Activated CD8-positive, alpha-beta memory T cell treated with anti-CD3 and anti-CD28 coated beads for 36 hours (primary cell): ENCODE data around the gene ROR1. TPM values are rescaled to one million over a fixed set of nuclear protein-coding genes. Genes with fewer than 3 reads are reported as not detected.

ENCODE experiments used
- CTCF ChIA-PET: fragments of 350-600 bp; sonication (Branson Sonifier 250); formaldehyde crosslinking; loops from one replicate; lab custom pipeline; 2021; ENCODE audit warnings: antibody characterized with exemption; lab: Charles Lee
- POLR2A ChIA-PET: fragments of 350-600 bp; sonication (Branson Sonifier 250); formaldehyde crosslinking; loops from one replicate; lab custom pipeline; 2021; ENCODE audit warnings: antibody characterized with exemption; lab: Charles Lee
- total RNA-seq, 2 experiments: library from RNA; stranded (reverse); gene quantifications; one replicate each; pipeline ENCODE4 v1.2.3, GENCODE V29; 2021

The ROR1 gene
- total RNA-seq, 2 experiments from 2014 or later, result not detected

DNA sequence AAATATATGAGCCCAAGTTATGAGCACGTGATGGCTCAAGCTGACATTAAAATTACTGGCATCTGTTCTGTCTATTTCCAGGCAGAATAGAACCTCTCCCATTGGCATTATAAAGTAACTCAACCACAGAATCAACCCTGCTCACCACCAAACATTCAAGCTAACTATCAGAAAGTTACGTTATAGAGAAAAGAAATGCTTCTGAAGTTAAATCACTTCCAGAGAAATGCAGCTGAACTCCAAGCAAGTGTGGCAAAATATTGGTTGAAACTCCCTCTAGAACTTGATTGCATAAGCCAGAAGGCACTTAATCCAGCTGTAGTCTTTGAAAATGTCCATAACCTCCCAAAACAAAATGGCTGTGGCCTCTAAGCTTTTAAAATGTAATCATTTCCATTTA, 393.4 kb downstream of the ROR1 start:
- ChIA-PET CTCF (interaction anchor here (0.6 kb wide), 1 partner anchor 72 kb away, joined by 3 read pairs; no protein-coding TSS in a partner anchor), POLR2A (no interaction called here)

DNA sequence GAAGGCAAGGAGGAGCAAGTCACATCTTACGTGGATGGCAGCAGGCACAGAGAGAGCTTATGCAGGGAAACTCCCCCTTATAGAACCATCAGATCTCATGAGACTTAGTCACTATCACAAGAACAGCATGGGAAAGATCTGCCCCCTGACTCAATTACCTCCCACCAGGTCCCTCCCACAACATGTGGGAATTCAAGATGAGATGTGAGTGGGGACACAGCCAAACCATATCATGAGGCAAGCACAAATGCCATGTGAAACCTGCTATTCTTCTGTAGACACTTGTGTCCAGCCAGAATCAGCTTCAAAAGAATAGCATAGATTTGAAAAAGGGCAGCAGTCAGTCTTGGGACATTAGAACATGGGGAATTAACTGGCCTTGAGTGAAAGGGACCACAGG, 397.4 kb downstream of the ROR1 start:
- ChIA-PET POLR2A (no interaction called here), CTCF (interaction anchor here (0.7 kb wide), 1 partner anchor 34 kb away, joined by 3 read pairs; no protein-coding TSS in a partner anchor)

DNA sequence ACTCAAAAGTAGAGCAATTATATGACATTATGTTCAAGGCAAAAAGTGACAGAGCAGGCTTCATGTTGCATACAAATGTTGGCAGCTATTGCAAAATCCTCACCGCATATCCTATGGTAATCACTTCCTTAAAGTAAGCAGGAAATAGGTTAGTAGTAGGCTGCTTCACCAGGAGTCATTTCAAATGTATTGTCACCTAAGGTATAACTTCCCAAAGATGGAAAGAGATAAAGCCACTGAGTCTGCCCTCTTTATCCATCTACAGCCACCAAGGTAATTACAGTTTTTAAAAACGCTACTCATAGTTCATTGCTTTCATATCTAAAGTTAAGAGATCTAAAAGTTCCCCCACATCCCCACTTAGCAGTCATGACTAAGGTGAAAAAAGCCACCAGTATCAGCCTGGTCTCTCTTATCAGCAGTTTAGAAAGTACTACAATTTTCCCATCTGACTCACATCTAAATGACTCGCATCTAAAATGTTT, 398.0 kb downstream of the ROR1 start:
- CTCF ChIA-PET, result interaction anchor here (0.7 kb wide), 1 partner anchor 35 kb away, joined by 3 read pairs; no protein-coding TSS in a partner anchor

DNA sequence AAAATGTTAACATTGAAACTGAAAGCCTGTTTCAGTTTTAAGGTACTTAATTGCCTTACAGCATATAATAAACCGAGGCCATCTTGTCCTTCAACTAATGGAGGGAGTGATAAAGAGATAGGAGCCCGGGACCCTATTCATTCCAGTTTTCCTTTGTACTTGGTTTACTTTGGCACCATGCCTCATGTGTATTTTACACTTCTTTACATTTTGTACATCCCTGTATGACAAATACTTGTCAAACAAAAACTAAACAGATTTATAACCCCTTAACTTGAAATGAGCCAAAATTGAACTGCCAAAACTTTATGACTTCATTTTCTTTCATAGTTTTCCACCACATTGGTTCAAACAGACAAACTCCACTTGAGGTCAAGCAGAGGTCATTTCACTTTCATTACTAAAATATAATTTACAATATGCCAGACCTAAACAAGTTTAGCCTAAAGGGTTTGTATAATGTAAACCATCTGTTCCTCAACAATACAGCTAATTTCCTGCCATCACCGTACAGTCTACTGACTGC, 398.7 kb downstream of the ROR1 start:
- ChIA-PET POLR2A (interaction anchor here (0.6 kb wide), 1 partner anchor 591 kb away, joined by 4 read pairs; no protein-coding TSS in a partner anchor), CTCF (no interaction called here)

More for the DNA sequence above, 398.0 kb downstream of the ROR1 start:
- POLR2A ChIA-PET, result no interaction called here

DNA sequence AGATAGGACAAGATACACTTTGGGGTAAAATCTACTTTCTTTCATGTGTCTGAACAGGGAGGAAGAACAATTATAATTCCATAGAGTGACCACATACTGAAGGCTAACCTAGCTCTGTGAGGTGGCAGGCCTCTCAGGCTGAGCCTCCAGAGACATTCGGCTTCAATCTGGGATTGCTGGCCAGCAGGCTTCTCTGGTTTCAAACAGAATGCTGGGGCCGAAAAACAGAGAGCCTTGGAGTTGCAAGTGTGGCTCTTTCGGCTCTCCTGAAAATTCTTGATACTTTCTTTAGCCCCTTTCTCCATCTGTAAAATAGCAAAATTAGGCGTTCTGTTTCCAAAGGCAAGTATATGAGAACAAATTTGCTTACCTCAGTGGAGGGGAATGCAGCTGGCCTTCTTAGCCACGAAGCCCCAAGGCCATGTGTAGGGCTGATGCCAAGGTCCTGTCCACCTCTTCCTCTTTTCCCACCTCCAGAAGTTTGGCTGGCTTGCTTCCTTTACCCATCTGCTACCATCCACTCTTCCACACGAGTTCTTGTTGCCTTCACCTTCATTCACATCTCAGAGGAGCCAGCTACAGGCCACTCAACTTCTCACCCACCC, 399.6 kb downstream of the ROR1 start:
- CTCF ChIA-PET, result no interaction called here

DNA sequence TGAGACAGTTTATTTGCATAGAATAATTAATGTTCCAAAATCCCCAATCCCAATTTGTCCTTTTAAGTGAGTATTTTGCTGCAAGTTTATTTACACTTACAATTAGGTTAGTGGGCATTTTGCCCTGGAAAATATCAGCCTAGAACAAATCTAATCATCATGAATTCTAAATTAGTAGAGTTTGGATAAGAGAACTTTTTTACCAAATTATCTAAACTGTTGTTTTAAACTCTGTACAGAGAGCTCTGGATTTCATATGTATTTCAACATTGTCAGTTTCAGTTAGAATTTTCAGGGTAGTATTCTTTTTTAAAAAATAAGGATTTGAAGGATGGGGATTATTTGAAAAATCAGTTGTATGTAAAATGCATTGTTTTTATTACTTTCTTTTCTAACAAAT, 401.8 kb downstream of the ROR1 start:
- POLR2A ChIA-PET, result no interaction called here
- CTCF ChIA-PET, result no interaction called here

More for the DNA sequence above, 399.6 kb downstream of the ROR1 start:
- POLR2A ChIA-PET, result interaction anchor here (0.6 kb wide), 1 partner anchor 590 kb away, joined by 4 read pairs; no protein-coding TSS in a partner anchor

DNA sequence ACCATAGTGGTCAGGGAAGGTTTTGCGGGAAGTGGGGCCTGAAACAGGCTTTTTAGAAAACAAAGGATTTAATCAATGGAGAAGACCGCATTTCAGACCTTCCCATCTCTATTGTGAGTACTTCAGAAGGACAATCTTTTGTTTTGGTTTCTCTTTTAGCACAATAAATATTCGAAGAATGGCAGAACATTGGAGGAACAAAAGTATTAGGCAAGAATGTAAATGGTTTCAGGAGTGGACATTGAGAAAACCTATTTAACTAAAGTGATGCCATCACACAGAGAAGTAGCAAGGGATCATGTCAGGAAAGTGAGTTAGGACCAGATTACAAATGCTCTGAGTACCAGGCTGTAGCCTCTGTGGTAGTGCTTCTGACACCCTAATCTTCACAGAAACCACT, 402.8 kb downstream of the ROR1 start:
- POLR2A ChIA-PET, result no interaction called here
- CTCF ChIA-PET, result no interaction called here

DNA sequence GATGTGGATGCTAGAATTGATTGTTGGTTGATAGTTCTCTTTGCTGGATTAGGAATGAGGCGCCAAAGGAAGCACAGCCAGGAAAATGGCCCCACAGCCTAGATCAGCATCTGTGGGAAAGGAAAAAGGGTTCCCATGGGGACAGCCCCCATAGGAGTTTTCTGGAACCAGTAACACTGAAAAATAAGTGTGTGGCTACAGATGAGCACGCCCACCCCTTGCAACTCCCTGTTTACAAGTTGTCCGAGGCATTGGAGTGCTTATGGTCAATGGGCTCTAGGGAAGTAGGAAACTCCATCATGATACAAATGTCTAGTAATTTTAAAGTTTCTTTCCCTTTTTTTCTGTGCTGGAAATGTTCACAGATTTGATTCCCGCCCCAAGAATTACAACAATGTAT, 405.8 kb downstream of the ROR1 start:
- ChIA-PET POLR2A (no interaction called here), CTCF (no interaction called here)

DNA sequence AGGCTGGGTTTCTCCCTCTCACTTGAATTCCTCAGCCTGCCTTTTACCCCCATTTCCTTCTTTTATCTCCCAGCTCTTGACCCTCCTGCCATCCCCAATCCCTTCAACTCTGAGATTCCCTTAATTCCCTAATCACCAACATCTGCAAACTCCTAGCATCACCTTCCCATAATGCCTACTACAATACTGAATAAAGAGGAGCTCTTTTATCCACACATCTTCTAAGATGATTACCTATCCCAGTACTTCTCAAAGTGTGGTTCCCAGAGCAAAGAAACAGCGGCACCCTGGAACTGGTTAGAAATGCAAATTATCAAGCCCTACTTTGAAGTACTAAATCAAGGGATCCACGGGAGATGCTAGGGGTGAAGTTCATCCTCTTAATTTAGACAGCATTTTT, 408.4 kb downstream of the ROR1 start:
- POLR2A ChIA-PET, result no interaction called here
- CTCF ChIA-PET, result no interaction called here

DNA sequence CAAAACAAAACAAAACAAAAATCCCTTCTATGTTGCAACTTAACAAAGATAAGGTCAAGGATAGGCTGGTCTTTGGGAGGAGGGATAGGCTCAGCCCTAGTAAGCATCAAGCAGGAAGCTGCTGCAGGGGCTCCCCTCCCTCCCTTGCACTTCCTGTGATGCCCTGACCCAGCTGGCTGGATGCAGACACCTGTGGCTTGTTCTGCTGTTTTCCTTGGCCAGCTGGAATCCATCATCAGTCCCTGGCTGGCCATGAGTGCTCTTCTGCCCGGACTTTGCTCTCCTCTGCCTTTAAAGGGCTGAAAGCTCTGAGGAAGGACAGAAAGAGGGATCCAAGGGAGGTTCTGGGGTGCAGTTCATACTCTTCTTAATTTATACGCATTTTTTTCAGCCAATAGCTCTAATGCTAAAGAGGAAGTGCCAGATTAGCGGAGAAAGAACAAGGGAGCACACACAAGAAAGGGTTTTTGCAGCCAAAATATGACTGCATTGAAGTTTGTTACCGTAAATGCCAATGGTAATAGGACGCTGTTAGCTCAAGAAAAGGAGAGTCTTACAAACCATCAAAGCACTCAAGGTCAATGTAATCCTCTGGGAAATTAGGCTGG, 409.7 kb downstream of the ROR1 start:
- POLR2A ChIA-PET, result no interaction called here
- CTCF ChIA-PET, result no interaction called here

DNA sequence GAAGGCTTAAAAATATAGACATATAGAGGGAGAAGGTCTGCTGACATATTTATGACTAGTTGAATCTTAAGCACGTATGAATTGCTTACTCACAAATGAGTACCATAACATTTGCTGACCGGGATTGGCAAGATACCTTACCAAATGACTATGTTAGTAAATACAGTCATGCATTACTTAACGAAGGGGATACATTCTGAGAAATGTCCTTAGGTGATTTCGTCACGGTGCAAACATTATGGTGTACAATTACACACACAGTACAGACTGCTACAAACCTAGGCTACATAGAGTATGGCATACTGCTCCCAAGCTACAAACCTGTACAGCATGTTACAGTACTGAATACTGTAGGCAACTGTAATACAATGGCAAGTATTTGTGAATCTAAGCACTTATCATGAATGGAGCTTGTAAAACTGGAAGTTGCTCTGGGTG, 410.2 kb downstream of the ROR1 start:
- ChIA-PET POLR2A (no interaction called here), CTCF (no interaction called here)

DNA sequence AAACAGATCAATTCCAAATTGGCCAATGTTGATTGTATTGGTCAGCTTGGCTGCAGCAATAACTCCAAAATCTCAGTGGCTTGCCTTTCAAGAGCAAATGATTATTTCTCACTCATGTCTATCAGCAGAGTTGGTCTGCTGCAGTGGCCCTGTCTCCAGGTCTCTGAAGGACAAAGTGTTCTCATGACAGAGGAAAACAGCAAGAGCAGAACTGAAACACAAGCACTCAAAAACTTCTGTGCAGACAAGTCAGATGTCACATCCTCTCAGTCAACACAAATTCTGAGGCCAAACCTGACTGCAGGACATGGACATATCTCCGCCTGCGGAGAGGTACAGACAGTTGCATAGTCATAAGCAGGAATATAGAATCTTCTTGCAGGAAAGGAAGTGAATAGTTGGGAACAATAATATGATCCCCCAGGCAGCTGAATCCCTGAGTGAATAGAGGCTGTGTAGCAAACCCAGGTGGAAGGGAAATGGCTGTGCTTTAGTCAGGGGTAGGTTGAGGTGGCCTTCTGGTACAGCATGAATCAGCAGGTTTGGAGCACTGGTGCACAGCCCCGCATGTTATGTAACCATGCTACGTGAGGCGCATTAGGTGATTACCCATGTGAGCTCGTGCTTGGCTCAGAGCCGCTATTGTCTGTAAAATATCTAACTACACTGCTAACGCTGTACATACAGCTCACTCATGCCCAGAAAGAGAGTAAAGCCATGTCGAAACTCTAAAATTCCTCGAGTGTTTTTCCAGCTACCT, 412.5 kb downstream of the ROR1 start:
- ChIA-PET CTCF (no interaction called here), POLR2A (no interaction called here)

DNA sequence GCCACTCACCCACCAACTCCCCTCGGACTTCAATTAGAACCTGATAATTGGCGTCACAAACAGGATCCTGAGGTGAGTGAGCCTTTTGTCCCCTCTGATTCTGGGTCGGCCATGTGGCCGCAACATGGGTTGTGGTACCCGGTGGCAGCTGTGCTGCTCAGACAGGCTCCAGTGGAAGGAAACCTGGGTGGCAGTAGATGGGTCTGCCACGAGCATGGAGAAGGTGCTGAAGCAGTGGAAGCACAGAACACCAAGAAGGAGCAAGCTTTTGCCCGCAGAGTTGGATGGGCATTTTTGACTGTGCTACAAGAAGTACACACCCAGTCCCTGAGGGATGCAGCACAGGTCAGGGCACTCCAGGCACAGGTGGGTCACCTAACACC, 413.1 kb downstream of the ROR1 start:
- CTCF ChIA-PET, result no interaction called here
- POLR2A ChIA-PET, result no interaction called here

DNA sequence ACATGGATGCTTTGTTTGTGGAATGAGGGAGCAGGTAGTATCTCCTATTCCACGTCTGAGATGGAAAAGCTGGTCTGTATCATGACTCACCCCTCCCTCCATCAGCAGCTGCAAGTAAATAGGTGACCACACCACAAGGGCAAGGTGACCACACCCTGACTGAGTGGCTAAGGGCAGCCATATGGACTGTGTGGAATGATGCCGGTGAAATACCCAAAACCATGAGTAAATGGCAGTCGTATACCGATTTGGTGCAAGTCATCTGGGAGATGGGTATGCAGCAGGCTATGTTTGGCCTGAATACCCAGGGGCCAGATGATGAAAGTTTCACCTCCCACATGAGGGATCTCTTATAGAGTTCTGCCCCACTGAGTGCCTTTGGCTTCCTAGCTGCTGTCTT, 413.8 kb downstream of the ROR1 start:
- CTCF ChIA-PET, result no interaction called here
- POLR2A ChIA-PET, result no interaction called here

DNA sequence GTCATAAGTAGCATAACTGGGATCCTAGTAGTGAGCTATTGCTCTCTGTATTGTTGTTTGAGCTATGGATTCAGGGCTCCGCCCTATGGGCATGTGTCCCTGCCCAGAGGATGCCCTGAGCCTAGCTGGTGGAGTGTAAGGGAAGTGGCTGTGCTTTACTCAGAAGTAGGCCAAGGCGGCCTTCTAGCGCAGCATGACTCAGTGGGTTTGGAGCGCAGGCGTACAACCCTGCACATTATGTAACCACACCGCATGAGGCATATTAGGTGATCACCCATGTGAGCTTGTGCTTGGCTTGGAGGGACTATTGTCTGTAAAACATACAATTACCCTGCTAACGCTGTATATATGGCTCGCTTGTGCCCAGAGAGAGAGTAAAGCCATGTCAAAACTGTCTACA, 418.5 kb downstream of the ROR1 start:
- ChIA-PET CTCF (no interaction called here), POLR2A (no interaction called here)

DNA sequence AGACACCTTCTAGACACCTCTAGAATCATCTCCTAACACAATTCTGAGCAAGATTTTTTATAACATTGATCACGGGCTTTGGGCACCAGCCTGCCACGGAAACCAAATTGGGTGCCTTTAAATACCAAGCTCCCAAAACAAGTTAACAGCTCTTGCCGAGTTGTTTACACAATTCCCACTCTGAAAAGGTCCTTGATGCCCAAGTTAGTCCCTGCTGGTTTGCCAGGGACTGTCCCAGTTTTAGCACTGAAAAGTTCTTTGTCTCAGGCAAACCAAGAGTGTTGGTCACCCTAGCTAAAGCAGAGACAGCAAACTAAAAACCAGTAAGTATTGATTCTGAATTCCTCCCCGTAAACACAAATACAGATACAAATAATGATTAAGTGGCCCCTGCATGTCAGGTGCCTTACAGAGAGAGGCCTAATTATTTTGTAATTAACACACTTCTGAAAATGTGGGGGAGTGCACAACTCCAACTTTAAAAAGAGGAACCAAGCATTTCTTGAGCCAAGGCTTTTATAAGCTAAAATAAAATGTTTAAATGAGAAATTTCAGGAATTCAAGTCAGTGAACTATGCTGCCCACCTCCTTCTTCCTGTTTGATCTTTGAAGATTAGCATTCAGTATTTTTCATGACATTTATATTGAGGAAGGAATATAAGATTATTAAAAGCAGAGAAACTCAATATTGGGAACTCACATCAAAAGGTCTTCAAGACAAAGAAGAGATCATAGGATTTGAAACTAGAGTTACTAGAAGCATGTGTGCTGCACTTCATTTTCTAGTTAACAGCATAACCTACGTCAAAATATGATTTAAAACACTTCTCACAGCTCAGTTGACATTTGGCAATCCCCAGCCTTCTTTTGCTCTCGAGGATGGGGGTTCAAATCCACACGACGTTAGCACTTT, 420.6 kb downstream of the ROR1 start:
- POLR2A ChIA-PET, result no interaction called here

DNA sequence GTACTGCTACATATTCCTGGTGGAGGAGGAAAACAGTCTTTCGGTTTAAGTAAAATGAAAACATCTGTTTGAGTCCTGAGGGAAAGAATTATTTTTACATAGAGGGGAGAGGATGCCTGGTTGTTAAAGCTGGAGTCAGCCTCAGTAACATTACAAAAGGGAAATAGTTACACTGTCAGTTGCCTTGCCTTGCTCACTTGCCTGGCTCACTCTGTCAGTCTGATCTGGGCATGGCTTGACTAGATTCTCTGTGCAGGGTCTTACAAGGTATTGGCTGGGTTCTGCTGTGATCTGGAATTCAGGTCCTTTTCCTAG, 421.2 kb downstream of the ROR1 start:
- POLR2A ChIA-PET, result no interaction called here
- CTCF ChIA-PET, result no interaction called here

More for the DNA sequence above, 420.6 kb downstream of the ROR1 start:
- CTCF ChIA-PET, result no interaction called here

DNA sequence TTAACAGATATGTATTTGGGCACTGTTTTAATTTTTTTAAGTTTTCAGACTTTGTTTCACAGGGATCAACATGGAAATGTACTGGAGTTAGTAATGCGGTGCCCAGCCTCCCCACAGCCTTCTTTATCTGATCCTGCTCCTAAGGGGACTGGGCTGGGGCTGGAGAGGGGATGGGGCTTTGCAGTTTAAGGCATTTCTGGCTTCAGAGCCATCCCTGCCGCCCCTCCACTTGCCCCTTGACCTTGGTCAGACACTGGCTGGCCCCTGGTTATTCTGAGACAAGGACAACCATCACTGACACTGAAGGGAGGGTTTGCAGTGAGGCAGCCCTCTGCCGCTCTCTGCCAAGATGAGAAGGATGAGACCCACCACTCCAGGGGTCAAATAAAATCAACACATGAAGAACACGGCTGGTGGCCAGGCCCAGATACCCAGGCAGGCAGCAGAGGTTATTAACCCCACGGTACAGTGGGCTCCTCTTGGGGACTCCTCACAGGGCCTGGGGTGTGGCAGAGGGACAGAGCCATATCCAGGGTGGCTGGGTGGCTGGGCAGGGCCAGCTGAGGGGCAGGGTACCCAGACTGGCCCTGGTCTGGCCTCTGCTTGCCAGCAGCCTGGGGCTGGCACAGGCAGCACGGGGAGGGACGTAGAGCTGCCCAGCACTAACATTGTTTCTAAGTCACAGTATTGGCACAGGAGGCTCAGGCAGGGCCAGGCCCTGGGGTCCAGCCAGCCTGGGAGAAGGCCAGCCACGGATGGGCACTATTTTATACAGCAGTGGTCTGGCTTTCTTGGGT, 422.5 kb downstream of the ROR1 start:
- ChIA-PET CTCF (no interaction called here), POLR2A (no interaction called here)
